GM12878 (cell line): Measurements from ENCODE around the gene PRRT4. TPM values are rescaled to one million over a fixed set of nuclear protein-coding genes. Genes with fewer than 3 reads are reported as not detected.

Source experiments
- ATAC-seq: fragments of 200-7000 bp; cut with Tn5 transposase; 3 replicates; pipeline ENCODE4 v1.9.1; 2020; ENCODE audit warnings: mild to moderate bottlenecking, moderate library complexity
- BruUV-seq: library from RNA; stranded (reverse); fragments of 400-500 nt; replicated peaks from 2 replicates; lab custom pipeline; 2021; lab: Mats Ljungman, UMichigan
- CTCF ChIA-PET: fragments of 300-600 bp; sonication (Branson Sonifier 250); formaldehyde crosslinking; extraction: SDS; loops from one replicate; lab custom pipeline; 2021; ENCODE audit warnings: inconsistent platforms; lab: Yijun Ruan, JAX
- POLR2A ChIA-PET: fragments of 350-600 bp; formaldehyde crosslinking; extraction: SDS; loops from one replicate; lab custom pipeline; 2021; ENCODE audit warnings: inconsistent platforms; lab: Charles Lee
- RAD21 ChIA-PET: fragments of 300-600 bp; sonication (Branson Sonifier 250); formaldehyde crosslinking; loops from one replicate; lab custom pipeline; 2023; ENCODE audit warnings: antibody characterized with exemption; ENCODE audit not compliant: unreplicated experiment; lab: Charles Lee
- SMC1A ChIA-PET: fragments of 300-600 bp; sonication (Branson Sonifier 250); formaldehyde crosslinking; loops from one replicate; lab custom pipeline; 2023; ENCODE audit not compliant: unreplicated experiment, uncharacterized antibody; lab: Charles Lee
- DNase-seq: peaks from one replicate; pipeline ENCODE4 v3.0.0-alpha.2; 2011; ENCODE audit warnings: low read depth, low spot score
- FAIRE-seq: peaks from 3 replicates; lab custom pipeline; 2011; peaks lifted over from hg19 to GRCh38; lab: Jason Lieb, UNC
- H2AFZ ChIP-seq: 2 replicates; pipeline ENCODE4 v1.6.0; 2011; ENCODE audit warnings: low read depth, low read length, control low read depth; ENCODE audit not compliant: control insufficient read depth
- H3K27ac ChIP-seq: 2 replicates; pipeline ENCODE4 v1.5.1; 2011; ENCODE audit warnings: control low read depth; ENCODE audit not compliant: control insufficient read depth, insufficient read depth
- H3K27me3 ChIP-seq, 2 experiments: replicated peaks in 1 of 2; 2 replicates each; pipeline versions ENCODE4 v1.6.0 to v1.6.1; 2011; ENCODE audit warnings: low read length in 1 of 2; ENCODE audit not compliant: control insufficient read depth in 2 of 2, insufficient read depth in 2 of 2
- H3K36me3 ChIP-seq, 2 experiments: 2 replicates each; pipeline ENCODE4 v1.5.1; 2011; ENCODE audit warnings: low read length in 1 of 2; ENCODE audit not compliant: control insufficient read depth in 2 of 2, insufficient read depth in 2 of 2
- H3K4me1 ChIP-seq: 2 replicates; pipeline ENCODE4 v1.6.1; 2011; ENCODE audit warnings: mild to moderate bottlenecking, low read length, moderate library complexity, mixed read lengths; ENCODE audit not compliant: control insufficient read depth, insufficient read depth
- H3K4me2 ChIP-seq: 2 replicates; pipeline ENCODE4 v1.6.0; 2011; ENCODE audit warnings: control low read depth; ENCODE audit not compliant: control insufficient read depth, insufficient read depth
- H3K4me3 ChIP-seq: fragments of 200-600 bp; sonication (generic); 2 replicates; pipeline ENCODE4 v1.5.1; 2016
- H3K79me2 ChIP-seq: 2 replicates; pipeline ENCODE4 v1.6.0; 2011; ENCODE audit warnings: low read length; ENCODE audit not compliant: control insufficient read depth, insufficient read depth
- H3K9ac ChIP-seq: 2 replicates; pipeline ENCODE4 v1.8.0; 2011; ENCODE audit warnings: low read length, control low read depth, mixed read lengths; ENCODE audit not compliant: control insufficient read depth, insufficient read depth
- H3K9me3 ChIP-seq: replicated peaks from 3 replicates; pipeline ENCODE4 v1.5.1; 2011; ENCODE audit warnings: mild to moderate bottlenecking, low read length; ENCODE audit not compliant: control insufficient read depth, insufficient read depth
- H4K20me1 ChIP-seq: 2 replicates; pipeline ENCODE4 v1.6.0; 2011; ENCODE audit not compliant: control insufficient read depth, insufficient read depth
- CBX5 ChIP-seq: sonication (generic); IDR thresholded peaks from 2 replicates; pipeline ENCODE4 v1.6.1; 2016; ENCODE audit warnings: low read depth, moderate library complexity, mild to moderate bottlenecking, inconsistent platforms
- CEBPB ChIP-seq, 2 experiments: fragments of 150-350 bp in 1 of 2; IDR thresholded peaks; 2 replicates each; pipeline ENCODE4 v1.6.1; 2012 to 2014; ENCODE audit warnings: low read depth in 2 of 2, low read length in 2 of 2, borderline replicate concordance in 1 of 2, inconsistent platforms in 1 of 2
- DPF2 ChIP-seq: fragments of 450-650 bp; IDR thresholded peaks from 2 replicates; pipeline ENCODE4 v1.6.1; 2017; ENCODE audit warnings: mild to moderate bottlenecking
- FOS ChIP-seq: IDR thresholded peaks from 3 replicates; pipeline ENCODE4 v1.6.1; 2011; ENCODE audit warnings: borderline replicate concordance; ENCODE audit not compliant: insufficient read length; ENCODE audit errors: extremely low read depth
- NR2C1 ChIP-seq: fragments of 450-650 bp; IDR thresholded peaks from 2 replicates; pipeline ENCODE4 v1.6.1; 2017; ENCODE audit warnings: antibody characterized with exemption, mild to moderate bottlenecking, moderate library complexity
- NR2C2 ChIP-seq: IDR thresholded peaks from 2 replicates; pipeline ENCODE4 v1.6.1; 2011; ENCODE audit warnings: borderline replicate concordance, low read depth; ENCODE audit not compliant: control insufficient read depth, insufficient read length
- PAX5 ChIP-seq: IDR thresholded peaks from 2 replicates; pipeline ENCODE4 v1.6.1; 2011; ENCODE audit warnings: low read depth, low read length, borderline replicate concordance
- RAD21 ChIP-seq: IDR thresholded peaks from 2 replicates; pipeline ENCODE4 v1.6.1; 2011; ENCODE audit warnings: mild to moderate bottlenecking, low read depth, low read length, moderate library complexity; ENCODE audit not compliant: insufficient read depth
- RAD51 ChIP-seq: fragments of 450-650 bp; IDR thresholded peaks from 2 replicates; pipeline ENCODE4 v1.6.1; 2016; ENCODE audit warnings: moderate library complexity, mild to moderate bottlenecking, inconsistent platforms
- RFX5 ChIP-seq: IDR thresholded peaks from 2 replicates; pipeline ENCODE4 v1.6.1; 2011; ENCODE audit warnings: low read depth, low read length, improper control_type of control experiment
- SPI1 ChIP-seq: IDR thresholded peaks from 2 replicates; pipeline ENCODE4 v1.6.1; 2011; ENCODE audit warnings: low read depth, mild to moderate bottlenecking, low read length, moderate library complexity, borderline replicate concordance; ENCODE audit not compliant: insufficient read depth
- SRF ChIP-seq, 2 experiments: IDR thresholded peaks; 2 replicates each; pipeline ENCODE4 v1.6.1; 2011; ENCODE audit warnings: low read depth in 2 of 2, low read length in 2 of 2, mild to moderate bottlenecking in 1 of 2, moderate library complexity in 1 of 2
- STAT3 ChIP-seq: IDR thresholded peaks from 2 replicates; pipeline ENCODE4 v1.6.1; 2011; ENCODE audit warnings: low read depth, low read length, improper control_type of control experiment
- TCF12 ChIP-seq: IDR thresholded peaks from 2 replicates; pipeline ENCODE4 v1.6.1; 2011; ENCODE audit warnings: low read depth, mild to moderate bottlenecking, low read length
- TCF3 ChIP-seq: IDR thresholded peaks from 2 replicates; pipeline ENCODE4 v1.6.1; 2012; ENCODE audit warnings: low read depth, mild to moderate bottlenecking, low read length, borderline replicate concordance; ENCODE audit not compliant: insufficient read depth
- ZNF207 ChIP-seq: fragments of 450-650 bp; IDR thresholded peaks from 2 replicates; pipeline ENCODE4 v1.6.1; 2014; ENCODE audit warnings: antibody characterized with exemption, mild to moderate bottlenecking, borderline replicate concordance
- ZNF217 ChIP-seq: fragments of 450-650 bp; IDR thresholded peaks from 2 replicates; pipeline ENCODE4 v1.6.1; 2017; ENCODE audit warnings: antibody characterized with exemption, mild to moderate bottlenecking
- whole genome bisulfite sequencing: methylation state at CpG from one replicate; pipeline ENCODE4 v1.1.6; 2016; ENCODE audit warnings: low lambda C conversion rate; ENCODE audit not compliant: insufficient replicate concordance, insufficient coverage; ENCODE audit errors: missing lambda C conversion rate; 5-methylcytosine and 5-hydroxymethylcytosine counted together
- in situ Hi-C: fragments of 300-500 bp; cut with MboI; formaldehyde crosslinking; loops from 9 replicates; pipeline ENCODE4 v1.14.3; 2018; ENCODE audit warnings: mixed read lengths
- intact Hi-C: fragments of 100-400 bp; cut with micrococcal nuclease; formaldehyde crosslinking; loops from one replicate; pipeline ENCODE4 v1.14.2; 2022; ENCODE audit not compliant: unreplicated experiment
- polyA plus RNA-seq, 11 experiments: library from polyadenylated mRNA; depleted of rRNA in 4 of 11; unstranded in 6 of 11; stranded (reverse) in 5 of 11; fragments of >200 nt; fragmentation: Nextera tagmentation in 4 of 11; fragmentation: Illumina TruSeq in 1 of 11; extraction: Ambion mirVana in 4 of 11; extraction: Trizol in 1 of 11; gene quantifications; 1 replicate in 1 of 11; 2 replicates in 10 of 11; pipeline versions ENCODE4 v1.2.1 to v1.2.3, GENCODE V29; 2011 to 2016; ENCODE audit warnings: inconsistent platforms in 2 of 11, missing spikeins in 2 of 11, low read depth in 1 of 11
- total RNA-seq, 4 experiments: library from RNA; depleted of rRNA in 3 of 4; stranded (reverse); fragments of >200 nt in 3 of 4; fragmentation: Illumina TruSeq in 1 of 4; extraction: Trizol in 1 of 4; gene quantifications; 2 replicates each; pipeline versions ENCODE4 v1.2.1 to v1.2.3, GENCODE V29; 2013 to 2021
- TF ChIP-seq, protein P1 (sequence below): fragments of 450-650 bp; IDR thresholded peaks from 2 replicates; pipeline ENCODE4 v1.6.1; 2018; ENCODE audit warnings: borderline replicate concordance, mild to moderate bottlenecking; ENCODE audit not compliant: partially characterized antibody
- TF ChIP-seq, protein P2 (sequence below): IDR thresholded peaks from 2 replicates; pipeline ENCODE4 v1.6.1; 2012; ENCODE audit warnings: low read length, inconsistent platforms

Gene PRRT4
- total and polyA plus RNA-seq, 10 of the 15 experiments (the other 5 are each of a cell fraction or from before 2014, with no cell fraction given) = not detected

DNA sequence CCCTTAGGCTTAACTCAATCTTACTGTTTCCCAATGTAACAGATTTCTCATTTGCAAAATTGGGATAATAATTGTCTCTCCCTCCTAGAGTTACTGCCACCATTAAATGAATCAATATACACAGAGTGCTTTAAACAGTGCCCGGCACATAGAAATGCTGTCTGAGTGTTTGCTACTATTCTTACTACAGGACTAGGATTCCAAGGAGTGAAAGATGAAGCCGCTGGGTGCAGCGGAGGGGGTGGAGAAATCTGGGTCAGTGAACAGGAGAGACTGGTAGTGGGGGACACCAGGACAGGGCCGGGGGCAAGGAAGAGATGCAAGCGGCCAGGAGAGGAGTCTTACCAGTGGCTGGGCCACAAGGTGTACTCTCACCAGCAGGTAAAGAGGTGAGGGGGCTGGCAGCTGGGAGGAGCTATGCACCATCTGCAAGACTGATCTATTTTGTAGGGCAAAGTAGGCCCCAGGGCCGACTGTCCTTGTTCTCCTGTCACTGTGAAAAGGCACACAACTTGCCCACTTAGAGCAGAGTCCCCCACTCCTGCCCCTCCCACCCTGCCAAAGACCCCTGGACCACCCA lies 18.5 kb upstream of the PRRT4 start (continued):
- TF ChIP-seq RFX5 (no peak), CEBPB (IDR thresholded peaks at IDR 0.05; ENCODE audit: borderline replicate concordance in 1 of 2, low read depth in 2 of 2, low read length in 2 of 2) (no peak), ZNF217 (no peak), TCF12 (no peak), ZNF207 (no peak), SRF (IDR thresholded peaks at IDR 0.05; ENCODE audit: low read depth in 2 of 2, low read length in 2 of 2) (no peak)
- TF ChIP-seq, protein P1, sequence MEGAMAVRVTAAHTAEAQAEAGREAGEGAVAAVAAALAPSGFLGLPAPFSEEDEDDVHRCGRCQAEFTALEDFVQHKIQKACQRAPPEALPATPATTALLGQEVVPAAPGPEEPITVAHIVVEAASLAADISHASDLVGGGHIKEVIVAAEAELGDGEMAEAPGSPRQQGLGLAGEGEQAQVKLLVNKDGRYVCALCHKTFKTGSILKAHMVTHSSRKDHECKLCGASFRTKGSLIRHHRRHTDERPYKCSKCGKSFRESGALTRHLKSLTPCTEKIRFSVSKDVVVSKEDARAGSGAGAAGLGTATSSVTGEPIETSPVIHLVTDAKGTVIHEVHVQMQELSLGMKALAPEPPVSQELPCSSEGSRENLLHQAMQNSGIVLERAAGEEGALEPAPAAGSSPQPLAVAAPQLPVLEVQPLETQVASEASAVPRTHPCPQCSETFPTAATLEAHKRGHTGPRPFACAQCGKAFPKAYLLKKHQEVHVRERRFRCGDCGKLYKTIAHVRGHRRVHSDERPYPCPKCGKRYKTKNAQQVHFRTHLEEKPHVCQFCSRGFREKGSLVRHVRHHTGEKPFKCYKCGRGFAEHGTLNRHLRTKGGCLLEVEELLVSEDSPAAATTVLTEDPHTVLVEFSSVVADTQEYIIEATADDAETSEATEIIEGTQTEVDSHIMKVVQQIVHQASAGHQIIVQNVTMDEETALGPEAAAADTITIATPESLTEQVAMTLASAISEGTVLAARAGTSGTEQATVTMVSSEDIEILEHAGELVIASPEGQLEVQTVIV = no peak

DNA sequence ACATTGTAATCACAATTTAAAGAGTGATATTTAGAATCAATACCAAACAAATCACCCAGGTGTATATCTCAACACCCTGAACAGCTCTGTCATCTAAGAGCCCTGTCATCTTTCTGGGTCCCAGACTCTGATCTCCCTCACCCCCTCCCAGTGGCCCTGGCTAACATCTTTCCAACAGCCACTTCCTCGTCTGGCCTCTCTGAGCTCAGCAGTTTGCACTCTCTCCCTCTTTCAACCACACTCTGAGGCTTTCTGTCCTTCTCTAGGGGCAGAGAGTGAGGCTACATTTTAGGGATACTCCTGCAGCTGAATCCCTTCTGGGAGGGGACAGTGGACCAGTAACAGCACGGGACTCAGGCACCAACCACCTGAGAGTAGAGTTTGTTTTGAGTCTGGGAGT lies 17.1 kb upstream of the PRRT4 start:
- H2AFZ ChIP-seq = no peak overlapping the region
- H3K9me3 ChIP-seq = no peaks in the 10 kb centered on the region
- no peak overlapping the region for H3K9ac ChIP-seq
- no peak for DNase-seq
- SMC1A ChIA-PET = no interaction called here
- H3K27ac ChIP-seq = no peak overlapping the region
- H3K79me2 ChIP-seq = no peaks in the 10 kb centered on the region
- in situ Hi-C loops (no loop called here), intact Hi-C loops (no loop called here)
- FAIRE-seq = no peak
- no peak overlapping the region for H3K4me3 ChIP-seq
- no peak overlapping the region for H3K4me2 ChIP-seq
- CTCF ChIA-PET = interaction anchor here (1.0 to 4.5 kb wide), 3 partner anchors 9 to 81 kb away, joined by 3 to 31 read pairs (median 3); no protein-coding TSS in a partner anchor
- 9% methylated on average over 2 of the region's 2 CpGs for WGBS
- RAD21 ChIA-PET = no interaction called here
- no peaks in the 10 kb centered on the region for H4K20me1 ChIP-seq
- BruUV-seq = no TSS peak
- no peaks in the 10 kb centered on the region for H3K36me3 ChIP-seq
- ATAC-seq = no peak
- POLR2A ChIA-PET = interaction anchor here (0.6 kb wide), 1 partner anchor 15 kb away, joined by 3 read pairs; no protein-coding TSS in a partner anchor
- no peaks in the 10 kb centered on the region for H3K4me1 ChIP-seq
- no peaks in the 10 kb centered on the region for H3K27me3 ChIP-seq
- no peak for TF ChIP-seq NR2C1
- TF ChIP-seq DPF2 = no peak
- no peak for TF ChIP-seq FOS
- TF ChIP-seq TCF3 = no peak
- no peak for TF ChIP-seq STAT3
- TF ChIP-seq, protein P2, sequence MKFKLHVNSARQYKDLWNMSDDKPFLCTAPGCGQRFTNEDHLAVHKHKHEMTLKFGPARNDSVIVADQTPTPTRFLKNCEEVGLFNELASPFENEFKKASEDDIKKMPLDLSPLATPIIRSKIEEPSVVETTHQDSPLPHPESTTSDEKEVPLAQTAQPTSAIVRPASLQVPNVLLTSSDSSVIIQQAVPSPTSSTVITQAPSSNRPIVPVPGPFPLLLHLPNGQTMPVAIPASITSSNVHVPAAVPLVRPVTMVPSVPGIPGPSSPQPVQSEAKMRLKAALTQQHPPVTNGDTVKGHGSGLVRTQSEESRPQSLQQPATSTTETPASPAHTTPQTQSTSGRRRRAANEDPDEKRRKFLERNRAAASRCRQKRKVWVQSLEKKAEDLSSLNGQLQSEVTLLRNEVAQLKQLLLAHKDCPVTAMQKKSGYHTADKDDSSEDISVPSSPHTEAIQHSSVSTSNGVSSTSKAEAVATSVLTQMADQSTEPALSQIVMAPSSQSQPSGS = no peak
- TF ChIP-seq RAD51 = no peak
- no peak for TF ChIP-seq RAD21
- TF ChIP-seq SPI1 = no peak
- no peak for TF ChIP-seq CBX5
- TF ChIP-seq PAX5 = no peak
- no peak for TF ChIP-seq NR2C2
